Pons (tissue), 1 donor: ENCODE results near the gene IGLL1.
"Not testable (repeated sequence)": the region's sequence is repeated elsewhere in the genome, so short reads cannot be mapped to it uniquely, and the experiment has no call there.

Experiments
- DNase-seq: peaks from one replicate; pipeline ENCODE4 v3.0.0-alpha.2; 2016; ENCODE audit warnings: low spot score

IGLL1 gene

GRCh38 chr22:23591201-23591791 is 11.2 kb upstream of the IGLL1 start:
- peak; percentile 17 for DNase-seq

- DNase-seq: no peak
Observed at GRCh38 chr22:23583836-23584235, 3.7 kb upstream of the IGLL1 start.

GRCh38 chr22:23583153-23583552 is 3.1 kb upstream of the IGLL1 start:
- DNase-seq: no peak

- no peak for DNase-seq
Observed at GRCh38 chr22:23581260-23581650, 1.2 kb upstream of the IGLL1 start.

- no peak for DNase-seq
Observed at GRCh38 chr22:23580576-23581259, 628 bp upstream of the IGLL1 start.

- DNase-seq: no peak
Observed at GRCh38 chr22:23579280-23579679, 810 bp downstream of the IGLL1 start.

- DNase-seq: no peak
Observed at GRCh38 chr22:23578306-23578705, 1.8 kb downstream of the IGLL1 start.

GRCh38 chr22:23576681-23577080 is 3.4 kb downstream of the IGLL1 start:
- no peak for DNase-seq

- DNase-seq: no peak
Observed at GRCh38 chr22:23575601-23576000, 4.5 kb downstream of the IGLL1 start.

GRCh38 chr22:23574877-23575276 is 5.2 kb downstream of the IGLL1 start:
- no peak for DNase-seq

- no peak for DNase-seq
Observed at GRCh38 chr22:23574371-23574811, 5.7 kb downstream of the IGLL1 start.

GRCh38 chr22:23573701-23574235 is 6.3 kb downstream of the IGLL1 start:
- DNase-seq: not testable (repeated sequence)

- not testable (repeated sequence) for DNase-seq
Observed at GRCh38 chr22:23573106-23573505, 7.0 kb downstream of the IGLL1 start.

GRCh38 chr22:23571486-23571885 is 8.6 kb downstream of the IGLL1 start:
- no peak for DNase-seq

- no peak for DNase-seq
Observed at GRCh38 chr22:23570681-23571080, 9.4 kb downstream of the IGLL1 start.

GRCh38 chr22:23569716-23570115 is 10.4 kb downstream of the IGLL1 start:
- no peak for DNase-seq

GRCh38 chr22:23569291-23569690 is 10.8 kb downstream of the IGLL1 start:
- DNase-seq: no peak

- no peak for DNase-seq
Observed at GRCh38 chr22:23566705-23567475, 13.2 kb downstream of the IGLL1 start.

GRCh38 chr22:23565915-23566704 is 14.0 kb downstream of the IGLL1 start:
- no peak for DNase-seq

- DNase-seq: no peak
Observed at GRCh38 chr22:23565305-23565914, 14.7 kb downstream of the IGLL1 start.

GRCh38 chr22:23564276-23564675 is 15.8 kb downstream of the IGLL1 start:
- no peak for DNase-seq

- DNase-seq: no peak
Observed at GRCh38 chr22:23563111-23563510, 17.0 kb downstream of the IGLL1 start.
